DOHH2 (cell line): ENCODE data around the gene TTC34.

Experiments used
- H3F3A ChIP-seq: fragments of 200-600 bp; sonication (generic), shearing (Covaris generic); 2 replicates; pipeline ENCODE4 v1.6.0; 2016; ENCODE audit warnings: antibody characterized with exemption, mild to moderate bottlenecking; ENCODE audit not compliant: control insufficient read depth, insufficient read depth
- H3K27ac ChIP-seq: fragments of 200-600 bp; sonication (generic); 2 replicates; pipeline ENCODE4 v1.5.1; 2014; ENCODE audit warnings: low read depth, mild to moderate bottlenecking, low read length, moderate library complexity
- H3K27me3 ChIP-seq: fragments of 200-600 bp; sonication (generic); 2 replicates; pipeline ENCODE4 v1.6.1; 2014; ENCODE audit warnings: mild to moderate bottlenecking, low read length, mixed read lengths; ENCODE audit not compliant: control insufficient read depth
- H3K36me3 ChIP-seq: fragments of 200-600 bp; sonication (generic); 2 replicates; pipeline ENCODE4 v1.6.1; 2014; ENCODE audit warnings: mild to moderate bottlenecking, low read length, moderate library complexity, mixed read lengths; ENCODE audit not compliant: control insufficient read depth
- H3K4me1 ChIP-seq: fragments of 200-600 bp; sonication (generic); 2 replicates; pipeline ENCODE4 v1.6.1; 2014; ENCODE audit warnings: mild to moderate bottlenecking, low read length, mixed read lengths; ENCODE audit not compliant: control insufficient read depth
- H3K4me2 ChIP-seq: fragments of 200-600 bp; sonication (generic); 2 replicates; pipeline ENCODE4 v1.6.0; 2014; ENCODE audit warnings: mild to moderate bottlenecking, low read length, moderate library complexity
- H3K4me3 ChIP-seq: fragments of 200-600 bp; sonication (generic); 2 replicates; pipeline ENCODE4 v1.5.1; 2014; ENCODE audit warnings: mild to moderate bottlenecking, low read length, mixed read lengths
- H3K79me2 ChIP-seq: fragments of 200-600 bp; sonication (generic); 2 replicates; pipeline ENCODE4 v1.6.1; 2014; ENCODE audit warnings: mild to moderate bottlenecking, low read length, mixed read lengths; ENCODE audit not compliant: control insufficient read depth
- H3K9me2 ChIP-seq: fragments of 200-600 bp; sonication (generic); replicated peaks from 2 replicates; pipeline ENCODE4 v1.6.1; 2014; ENCODE audit warnings: mild to moderate bottlenecking, low read length, mixed read lengths; ENCODE audit not compliant: control insufficient read depth
- H3K9me3 ChIP-seq: fragments of 200-600 bp; sonication (generic); 2 replicates; pipeline ENCODE4 v1.6.1; 2014; ENCODE audit warnings: antibody characterized with exemption, low read length, mixed read lengths; ENCODE audit not compliant: control insufficient read depth, insufficient read depth
- H4K20me1 ChIP-seq: fragments of 200-600 bp; sonication (generic); 2 replicates; pipeline ENCODE4 v1.6.0; 2014; ENCODE audit warnings: low read depth, mild to moderate bottlenecking, antibody characterized with exemption, low read length, moderate library complexity; ENCODE audit not compliant: control insufficient read depth, insufficient read depth
- EZH2phosphoT487 ChIP-seq: fragments of 200-600 bp; sonication (generic); IDR thresholded peaks from 2 replicates; pipeline ENCODE4 v1.6.1; 2017; ENCODE audit warnings: borderline replicate concordance, mild to moderate bottlenecking, antibody characterized with exemption, low read length, moderate library complexity, mixed read lengths
- TF ChIP-seq, protein P1 (sequence below): fragments of 200-600 bp; sonication (generic); IDR thresholded peaks from one replicate; pipeline ENCODE4 v1.5.1; 2014; ENCODE audit warnings: antibody characterized with exemption, mild to moderate bottlenecking, low read depth, low read length; ENCODE audit not compliant: poor library complexity, severe bottlenecking

TTC34 gene

DNA sequence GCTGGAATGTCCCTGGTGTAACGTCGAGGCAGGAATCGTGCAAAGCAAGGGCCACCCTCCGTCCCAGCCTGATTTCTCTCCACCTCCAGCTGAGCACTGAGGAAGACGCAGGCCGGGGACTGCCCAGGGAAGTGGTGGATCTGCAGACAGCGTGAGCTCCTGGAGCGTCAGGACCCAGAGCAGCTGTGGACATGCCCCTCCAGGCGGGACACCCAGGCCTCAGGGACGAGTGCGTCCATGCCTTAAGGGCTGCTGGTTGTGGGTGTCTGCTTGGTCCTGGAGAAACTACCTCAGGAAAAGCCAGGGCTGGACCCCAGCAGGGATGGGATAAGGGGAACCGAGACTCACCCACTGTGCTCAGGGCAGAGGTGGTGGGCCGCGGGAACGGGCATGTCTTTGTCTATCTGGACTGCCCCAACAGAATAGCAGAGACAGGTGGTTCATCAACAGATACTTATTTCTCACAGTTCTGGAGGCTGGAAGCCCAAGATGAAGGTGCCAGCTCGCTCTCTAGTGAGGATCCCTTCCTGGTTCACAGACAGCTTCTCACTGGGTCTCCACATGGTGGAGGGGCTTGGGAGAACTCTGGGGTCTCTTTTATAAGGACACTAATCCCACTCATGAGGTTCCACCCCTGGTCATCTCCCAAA lies 162.9 kb downstream of the TTC34 start:
- H3K4me2 ChIP-seq = no peak overlapping the region
- no peak overlapping the region for H3K4me3 ChIP-seq
- H3K79me2 ChIP-seq = peaks cover 3% of the 10 kb centered on the region; the same call in 1 of the 2 replicates
- TF ChIP-seq, protein P1, sequence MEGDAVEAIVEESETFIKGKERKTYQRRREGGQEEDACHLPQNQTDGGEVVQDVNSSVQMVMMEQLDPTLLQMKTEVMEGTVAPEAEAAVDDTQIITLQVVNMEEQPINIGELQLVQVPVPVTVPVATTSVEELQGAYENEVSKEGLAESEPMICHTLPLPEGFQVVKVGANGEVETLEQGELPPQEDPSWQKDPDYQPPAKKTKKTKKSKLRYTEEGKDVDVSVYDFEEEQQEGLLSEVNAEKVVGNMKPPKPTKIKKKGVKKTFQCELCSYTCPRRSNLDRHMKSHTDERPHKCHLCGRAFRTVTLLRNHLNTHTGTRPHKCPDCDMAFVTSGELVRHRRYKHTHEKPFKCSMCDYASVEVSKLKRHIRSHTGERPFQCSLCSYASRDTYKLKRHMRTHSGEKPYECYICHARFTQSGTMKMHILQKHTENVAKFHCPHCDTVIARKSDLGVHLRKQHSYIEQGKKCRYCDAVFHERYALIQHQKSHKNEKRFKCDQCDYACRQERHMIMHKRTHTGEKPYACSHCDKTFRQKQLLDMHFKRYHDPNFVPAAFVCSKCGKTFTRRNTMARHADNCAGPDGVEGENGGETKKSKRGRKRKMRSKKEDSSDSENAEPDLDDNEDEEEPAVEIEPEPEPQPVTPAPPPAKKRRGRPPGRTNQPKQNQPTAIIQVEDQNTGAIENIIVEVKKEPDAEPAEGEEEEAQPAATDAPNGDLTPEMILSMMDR = no peak
- TF ChIP-seq EZH2phosphoT487 = no peak
- no peaks in the 10 kb centered on the region for H3K36me3 ChIP-seq
- no peaks in the 10 kb centered on the region for H3K27me3 ChIP-seq
- H4K20me1 ChIP-seq = no peaks in the 10 kb centered on the region
- no peaks in the 10 kb centered on the region for H3K9me2 ChIP-seq
- peaks cover 11% of the 10 kb centered on the region for H3K4me1 ChIP-seq
- no peaks in the 10 kb centered on the region for H3F3A ChIP-seq
- no peak overlapping the region for H3K27ac ChIP-seq
- H3K9me3 ChIP-seq = peaks cover 14% of the 10 kb centered on the region

DNA sequence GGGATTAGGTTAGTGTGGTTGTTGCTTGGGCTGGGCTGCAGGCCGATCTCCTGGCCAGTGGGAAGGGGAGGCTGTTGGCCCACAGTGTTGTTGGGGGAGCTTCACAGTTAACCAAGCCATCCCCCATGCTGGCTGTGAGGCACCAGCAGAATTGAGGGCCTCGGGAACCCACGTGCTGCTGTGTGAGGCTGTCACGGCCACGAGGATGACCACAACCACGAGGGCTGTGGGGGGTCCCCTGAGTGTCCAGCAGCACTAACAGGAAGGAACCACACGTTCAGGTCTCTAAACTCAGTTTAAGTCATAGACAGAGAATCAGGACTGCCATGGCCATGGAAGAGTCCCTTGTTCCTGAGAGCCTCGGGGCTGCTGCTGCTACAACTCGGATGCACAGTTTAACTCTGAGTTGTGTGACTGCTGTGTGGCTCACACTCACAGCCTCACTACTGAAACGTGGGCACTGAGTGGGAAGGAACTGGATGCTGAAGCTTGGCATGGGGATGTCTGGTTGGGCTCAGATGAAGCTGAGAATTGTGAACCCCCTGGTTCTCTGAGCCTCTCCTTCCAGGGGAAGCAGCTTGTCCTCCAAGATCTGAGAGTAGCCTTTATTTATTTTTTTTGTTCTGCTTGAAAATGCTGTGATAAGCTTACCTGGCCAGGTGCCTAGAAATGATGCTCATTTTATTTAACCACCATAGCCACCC lies 163.9 kb downstream of the TTC34 start:
- TF ChIP-seq, protein P1 = no peak
- no peak for TF ChIP-seq EZH2phosphoT487
- Histone ChIP-seq H3K9me2 (no peaks in the 10 kb centered on the region), H3K27me3 (no peaks in the 10 kb centered on the region)

DNA sequence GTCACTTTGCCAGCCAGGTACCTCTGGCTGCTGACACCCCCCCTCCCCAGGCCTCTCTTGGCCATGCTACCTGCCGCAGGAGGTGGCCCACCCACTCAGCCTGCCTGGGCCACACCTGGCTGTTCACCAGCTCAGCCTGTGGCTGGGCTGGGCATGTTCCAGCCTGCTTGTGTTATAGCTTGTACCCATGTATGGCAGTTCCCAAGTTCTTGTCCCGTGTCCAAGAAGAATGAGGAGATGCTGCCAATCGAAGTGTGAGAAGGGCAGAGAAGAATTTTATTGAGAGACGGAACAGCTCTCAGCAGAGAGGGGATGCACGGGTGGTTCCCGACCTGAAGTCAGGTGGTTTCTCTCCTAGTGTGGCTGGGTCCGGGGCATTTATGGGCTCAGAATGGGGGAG lies 164.8 kb downstream of the TTC34 start:
- peaks cover 14% of the 10 kb centered on the region for H3K9me3 ChIP-seq
- H3K9me2 ChIP-seq = no peaks in the 10 kb centered on the region
- H4K20me1 ChIP-seq = no peaks in the 10 kb centered on the region
- no peaks in the 10 kb centered on the region for H3K4me1 ChIP-seq
- H3K4me3 ChIP-seq = no peak overlapping the region
- H3K79me2 ChIP-seq = no peaks in the 10 kb centered on the region
- H3K27ac ChIP-seq = no peak overlapping the region
- no peak overlapping the region for H3K4me2 ChIP-seq
- no peak for TF ChIP-seq EZH2phosphoT487
- TF ChIP-seq, protein P1 = no peak
- H3K27me3 ChIP-seq = no peaks in the 10 kb centered on the region
- no peaks in the 10 kb centered on the region for H3F3A ChIP-seq
- no peaks in the 10 kb centered on the region for H3K36me3 ChIP-seq

More for the DNA sequence above, 163.9 kb downstream of the TTC34 start:
- no peaks in the 10 kb centered on the region for H3F3A ChIP-seq
- peaks cover 3% of the 10 kb centered on the region; the same call in 1 of the 2 replicates for H3K79me2 ChIP-seq
- H3K4me1 ChIP-seq = peaks cover 7% of the 10 kb centered on the region
- no peak overlapping the region for H3K4me3 ChIP-seq
- no peaks in the 10 kb centered on the region for H3K36me3 ChIP-seq
- no peaks in the 10 kb centered on the region for H4K20me1 ChIP-seq
- H3K9me3 ChIP-seq = peaks cover 14% of the 10 kb centered on the region
- no peak overlapping the region for H3K27ac ChIP-seq
- H3K4me2 ChIP-seq = no peak overlapping the region
